Measurements from ENCODE around the gene GASK1A. TPM values are rescaled to one million over a fixed set of nuclear protein-coding genes. Genes with fewer than 3 reads are reported as not detected.

The GASK1A gene
- total and polyA plus RNA-seq, 2 donors = 10.5 to 25.1 TPM

GRCh38 chr3:43012174-43012573 lies 33.1 kb downstream of the GASK1A start:
- DNase-seq (ENCODE audit: extremely low spot score) = no peak
- no peaks in the 10 kb centered on the region for H3K36me3 ChIP-seq (ENCODE audit: insufficient read depth)
- H3K4me3 ChIP-seq (ENCODE audit: low read depth, low read length) = no peak overlapping the region
- H3K4me1 ChIP-seq (ENCODE audit: insufficient read depth) = no peaks in the 10 kb centered on the region
- no peak overlapping the region for H3K27ac ChIP-seq (ENCODE audit: low read depth)

- DNase-seq (ENCODE audit: extremely low spot score) = no peak
- WGBS = 85% methylated on average over 2 of the region's 2 CpGs
- H3K4me3 ChIP-seq (ENCODE audit: low read depth, low read length) = no peak overlapping the region
- H3K4me1 ChIP-seq (ENCODE audit: insufficient read depth) = no peaks in the 10 kb centered on the region
- no peak overlapping the region for H3K27ac ChIP-seq (ENCODE audit: low read depth)
- no peaks in the 10 kb centered on the region for H3K36me3 ChIP-seq (ENCODE audit: insufficient read depth)
Measured at GRCh38 chr3:43013256-43013655, 34.1 kb downstream of the GASK1A start.

- H3K4me3 ChIP-seq (ENCODE audit: low read depth, low read length) = no peak overlapping the region
- H3K36me3 ChIP-seq (ENCODE audit: insufficient read depth) = no peaks in the 10 kb centered on the region
- no peaks in the 10 kb centered on the region for H3K4me1 ChIP-seq (ENCODE audit: insufficient read depth)
- DNase-seq (ENCODE audit: extremely low spot score) = no peak
- H3K27ac ChIP-seq (ENCODE audit: low read depth) = no peak overlapping the region
- 84% methylated on average over 2 of the region's 2 CpGs for WGBS
Measured at GRCh38 chr3:43013743-43014155, 34.6 kb downstream of the GASK1A start.

GRCh38 chr3:43014241-43014640 lies 35.1 kb downstream of the GASK1A start:
- WGBS = 85% methylated on average over 3 of the region's 3 CpGs
- Histone ChIP-seq H3K36me3 (ENCODE audit: insufficient read depth) (no peaks in the 10 kb centered on the region), H3K27ac (ENCODE audit: low read depth) (no peak overlapping the region), H3K4me1 (ENCODE audit: insufficient read depth) (no peaks in the 10 kb centered on the region), H3K4me3 (ENCODE audit: low read depth, low read length) (no peak overlapping the region)
- DNase-seq (ENCODE audit: extremely low spot score) = no peak

GRCh38 chr3:43014956-43015355 lies 35.8 kb downstream of the GASK1A start:
- Histone ChIP-seq H3K36me3 (ENCODE audit: insufficient read depth) (no peaks in the 10 kb centered on the region), H3K27ac (ENCODE audit: low read depth) (no peak overlapping the region), H3K4me1 (ENCODE audit: insufficient read depth) (no peaks in the 10 kb centered on the region), H3K4me3 (ENCODE audit: low read depth, low read length) (no peak overlapping the region)
- 93% methylated on average over 1 of the region's 1 CpG for WGBS
- DNase-seq (ENCODE audit: extremely low spot score) = no peak

- Histone ChIP-seq H3K27ac (ENCODE audit: low read depth) (no peak overlapping the region), H3K4me1 (ENCODE audit: insufficient read depth) (no peaks in the 10 kb centered on the region), H3K36me3 (ENCODE audit: insufficient read depth) (no peaks in the 10 kb centered on the region), H3K4me3 (ENCODE audit: low read depth, low read length) (no peak overlapping the region)
- 91% methylated on average over 1 of the region's 1 CpG for WGBS
- no peak for DNase-seq (ENCODE audit: extremely low spot score)
Measured at GRCh38 chr3:43015572-43015971, 36.5 kb downstream of the GASK1A start.

GRCh38 chr3:43015991-43016865 lies 37.1 kb downstream of the GASK1A start:
- H3K27ac ChIP-seq (ENCODE audit: low read depth) = no peak overlapping the region
- 72% methylated on average over 5 of the region's 5 CpGs for WGBS
- H3K4me3 ChIP-seq (ENCODE audit: low read depth, low read length) = no peak overlapping the region
- H3K36me3 ChIP-seq (ENCODE audit: insufficient read depth) = no peaks in the 10 kb centered on the region
- DNase-seq (ENCODE audit: extremely low spot score) = no peak
- no peaks in the 10 kb centered on the region for H3K4me1 ChIP-seq (ENCODE audit: insufficient read depth)

- Histone ChIP-seq H3K4me1 (ENCODE audit: insufficient read depth) (no peaks in the 10 kb centered on the region), H3K27ac (ENCODE audit: low read depth) (no peak overlapping the region), H3K4me3 (ENCODE audit: low read depth, low read length) (no peak overlapping the region), H3K36me3 (ENCODE audit: insufficient read depth) (no peaks in the 10 kb centered on the region)
- no peak for DNase-seq (ENCODE audit: extremely low spot score)
- 100% methylated on average over 1 of the region's 1 CpG for WGBS
Measured at GRCh38 chr3:43017004-43017403, 37.9 kb downstream of the GASK1A start.

- no peak overlapping the region for H3K27ac ChIP-seq (ENCODE audit: low read depth)
- 94% methylated on average over 9 of the region's 9 CpGs for WGBS
- no peak for DNase-seq (ENCODE audit: extremely low spot score)
Measured at GRCh38 chr3:43017593-43018195, 38.6 kb downstream of the GASK1A start.

GRCh38 chr3:43018246-43018645 lies 39.1 kb downstream of the GASK1A start:
- Histone ChIP-seq H3K27ac (ENCODE audit: low read depth) (no peak overlapping the region), H3K36me3 (ENCODE audit: insufficient read depth) (no peaks in the 10 kb centered on the region), H3K4me3 (ENCODE audit: low read depth, low read length) (no peak overlapping the region), H3K4me1 (ENCODE audit: insufficient read depth) (no peaks in the 10 kb centered on the region)
- whole genome bisulfite sequencing = 95% methylated on average over 2 of the region's 2 CpGs
- no peak for DNase-seq (ENCODE audit: extremely low spot score)

More at GRCh38 chr3:43017593-43018195, 38.6 kb downstream of the GASK1A start:
- no peaks in the 10 kb centered on the region for H3K4me1 ChIP-seq (ENCODE audit: insufficient read depth)
- no peaks in the 10 kb centered on the region for H3K36me3 ChIP-seq (ENCODE audit: insufficient read depth)
- no peak overlapping the region for H3K4me3 ChIP-seq (ENCODE audit: low read depth, low read length)

GRCh38 chr3:43019006-43019809 lies 40.1 kb downstream of the GASK1A start:
- no peaks in the 10 kb centered on the region for H3K4me1 ChIP-seq (ENCODE audit: insufficient read depth)
- H3K4me3 ChIP-seq (ENCODE audit: low read depth, low read length) = no peak overlapping the region
- no peak for DNase-seq (ENCODE audit: extremely low spot score)
- H3K36me3 ChIP-seq (ENCODE audit: insufficient read depth) = no peaks in the 10 kb centered on the region
- no peak overlapping the region for H3K27ac ChIP-seq (ENCODE audit: low read depth)
- 78% methylated on average over 6 of the region's 6 CpGs for WGBS

GRCh38 chr3:43019826-43020225 lies 40.7 kb downstream of the GASK1A start:
- no peak for DNase-seq (ENCODE audit: extremely low spot score)
- H3K4me3 ChIP-seq (ENCODE audit: low read depth, low read length) = no peak overlapping the region
- H3K27ac ChIP-seq (ENCODE audit: low read depth) = no peak overlapping the region
- no peaks in the 10 kb centered on the region for H3K4me1 ChIP-seq (ENCODE audit: insufficient read depth)
- no peaks in the 10 kb centered on the region for H3K36me3 ChIP-seq (ENCODE audit: insufficient read depth)

GRCh38 chr3:43021186-43021585 lies 42.1 kb downstream of the GASK1A start:
- Histone ChIP-seq H3K27ac (ENCODE audit: low read depth) (no peak overlapping the region), H3K4me1 (ENCODE audit: insufficient read depth) (no peaks in the 10 kb centered on the region)
- WGBS = 53% methylated on average over 4 of the region's 4 CpGs

GRCh38 chr3:43022121-43022520 lies 43.0 kb downstream of the GASK1A start:
- Histone ChIP-seq H3K36me3 (ENCODE audit: insufficient read depth) (no peaks in the 10 kb centered on the region), H3K27ac (ENCODE audit: low read depth) (no peak overlapping the region), H3K4me3 (ENCODE audit: low read depth, low read length) (no peak overlapping the region), H3K4me1 (ENCODE audit: insufficient read depth) (no peaks in the 10 kb centered on the region)
- DNase-seq (ENCODE audit: extremely low spot score) = no peak
- 35% methylated on average over 1 of the region's 1 CpG for WGBS

More at GRCh38 chr3:43021186-43021585, 42.1 kb downstream of the GASK1A start:
- H3K36me3 ChIP-seq (ENCODE audit: insufficient read depth) = no peaks in the 10 kb centered on the region
- DNase-seq (ENCODE audit: extremely low spot score) = no peak
- H3K4me3 ChIP-seq (ENCODE audit: low read depth, low read length) = no peak overlapping the region

Data from urinary bladder (tissue), 4 donors.